GM19240 (cell line): ENCODE data around the gene SPINT2.

ENCODE experiments used
- DNase-seq: peaks from one replicate; pipeline ENCODE4 v3.0.0; 2011; ENCODE audit warnings: low spot score; ENCODE audit not compliant: insufficient read length

Gene SPINT2

DNA sequence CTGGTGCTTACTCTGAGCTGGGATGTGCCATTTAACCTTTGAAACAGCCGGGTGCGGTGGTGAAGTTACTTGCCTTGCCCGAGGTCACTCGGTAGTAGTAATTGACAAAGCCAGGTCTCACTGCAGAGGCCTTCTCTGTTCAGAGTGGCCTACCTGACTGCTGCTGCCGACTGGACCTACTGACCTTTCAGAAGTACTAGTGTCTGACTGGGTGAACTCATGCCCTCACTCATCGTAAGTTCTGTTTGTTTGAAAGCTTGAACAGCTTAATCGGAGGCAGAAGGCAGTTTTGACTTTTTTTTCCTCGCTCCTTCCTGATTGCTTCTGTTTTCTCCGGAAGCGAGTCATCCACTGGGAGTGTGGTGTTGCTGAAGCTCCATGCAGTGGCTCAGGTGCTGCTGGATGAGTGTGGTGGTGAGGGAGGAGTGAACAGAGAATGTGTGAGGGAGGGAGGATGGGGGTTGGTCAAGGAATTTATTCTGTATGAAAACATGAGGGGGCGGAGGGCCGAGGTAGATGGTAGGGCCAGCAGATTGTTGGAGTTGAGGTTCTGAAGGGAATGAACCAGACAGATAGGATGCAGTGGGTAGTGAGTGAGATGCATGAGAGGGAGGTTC, 2.7 kb downstream of the SPINT2 start:
- DNase-seq: no peak

DNA sequence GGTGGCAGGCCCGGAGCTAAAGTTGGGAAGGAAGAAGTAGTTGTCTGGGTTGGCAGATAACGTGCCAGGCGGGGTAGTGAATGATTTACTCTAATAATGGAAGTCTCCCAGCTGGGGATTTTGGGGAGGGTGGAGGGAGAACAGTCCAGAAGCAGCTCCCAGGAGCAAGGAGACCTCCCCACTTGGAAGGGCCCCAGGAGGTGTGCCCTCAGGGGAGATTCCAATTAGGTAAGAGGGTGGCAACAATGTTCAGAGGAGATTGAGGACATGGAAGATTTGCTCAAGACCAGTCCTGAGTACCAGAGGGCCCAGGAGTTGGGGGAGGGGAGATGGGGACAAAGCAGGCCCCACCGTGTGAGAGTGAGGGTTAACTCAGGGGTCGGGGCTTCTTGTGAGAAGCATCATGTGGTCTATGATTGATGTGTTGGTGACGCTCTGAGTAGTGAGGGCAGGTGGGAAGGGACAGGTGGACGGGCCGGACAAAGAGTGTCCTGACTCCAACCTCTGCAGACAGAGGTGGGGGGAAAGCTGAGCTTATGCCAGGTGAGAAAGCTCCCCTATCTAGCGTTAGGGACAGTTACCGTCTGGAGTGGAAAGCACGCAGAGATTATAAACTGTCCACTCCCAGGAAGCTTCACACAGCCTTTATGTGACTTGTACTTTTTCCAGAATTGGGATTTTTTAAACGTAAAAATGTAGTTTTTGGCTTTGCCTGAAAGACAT, 3.5 kb downstream of the SPINT2 start:
- no peak for DNase-seq

DNA sequence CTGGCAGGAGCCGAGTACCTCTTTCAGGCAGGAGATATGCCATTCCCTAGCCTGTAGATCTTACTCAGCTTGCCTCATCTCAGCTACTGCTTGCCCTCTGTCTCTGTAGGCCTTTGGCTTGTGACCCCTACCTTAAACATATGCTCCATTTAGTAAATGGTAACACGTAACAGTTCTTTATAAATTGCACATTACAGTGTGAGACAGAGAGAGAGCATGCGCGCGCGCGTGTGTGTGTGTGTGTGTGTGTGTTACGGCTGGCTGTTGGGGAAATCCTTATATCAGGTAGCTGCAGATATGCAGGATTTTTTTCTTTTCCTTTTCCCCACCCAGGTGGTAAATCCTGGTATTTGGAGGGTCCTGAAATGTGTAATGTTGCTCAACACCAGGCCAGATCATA, 4.2 kb downstream of the SPINT2 start:
- DNase-seq: no peak

DNA sequence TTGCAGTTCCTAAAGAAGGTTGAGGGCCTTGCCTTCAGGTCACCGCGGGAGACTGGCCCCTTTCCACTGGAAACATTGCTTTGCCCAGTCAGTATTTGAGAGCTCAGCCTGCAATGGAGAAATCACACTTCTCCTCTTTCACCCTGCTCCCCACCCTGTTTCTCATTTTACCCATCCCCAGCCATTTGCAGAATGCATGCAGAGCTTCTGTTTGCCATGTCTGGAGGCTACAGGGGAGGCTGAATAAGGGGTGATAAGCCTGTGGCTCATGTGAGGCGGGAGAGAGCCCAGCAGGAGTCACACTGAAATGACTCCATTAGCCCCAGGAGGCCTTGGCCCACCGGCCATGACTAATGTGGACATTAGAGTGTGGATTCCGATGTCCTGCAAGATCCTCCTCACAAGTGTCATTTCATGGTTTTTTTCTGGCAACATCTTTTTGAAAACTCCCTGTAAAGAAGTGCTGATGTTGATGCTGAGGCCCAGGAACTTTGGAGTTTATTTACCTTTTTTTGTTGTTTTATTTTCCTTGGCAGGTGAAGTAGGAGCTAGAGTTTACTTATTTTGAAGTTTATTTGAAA, 6.3 kb downstream of the SPINT2 start:
- no peak for DNase-seq

DNA sequence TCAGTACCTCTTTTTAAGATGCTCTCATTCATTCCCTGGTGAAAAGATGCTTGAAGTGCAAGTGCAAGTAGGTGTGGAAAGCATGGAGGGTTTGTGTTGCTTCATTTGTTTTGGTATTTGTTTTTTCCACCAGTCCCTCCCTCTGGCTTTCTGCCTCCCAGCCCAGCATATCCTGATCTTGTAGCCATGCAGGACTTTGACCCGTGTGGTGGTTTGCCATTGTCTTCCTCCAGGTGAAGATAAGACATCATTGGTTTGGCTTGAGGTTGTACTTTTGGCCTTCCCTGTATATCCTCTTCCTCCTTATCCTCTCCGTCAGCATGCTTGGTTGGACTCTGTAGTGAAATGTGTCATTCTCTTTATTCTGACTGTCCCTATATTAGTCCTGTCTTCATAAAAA, 9.1 kb downstream of the SPINT2 start:
- DNase-seq: no peak

DNA sequence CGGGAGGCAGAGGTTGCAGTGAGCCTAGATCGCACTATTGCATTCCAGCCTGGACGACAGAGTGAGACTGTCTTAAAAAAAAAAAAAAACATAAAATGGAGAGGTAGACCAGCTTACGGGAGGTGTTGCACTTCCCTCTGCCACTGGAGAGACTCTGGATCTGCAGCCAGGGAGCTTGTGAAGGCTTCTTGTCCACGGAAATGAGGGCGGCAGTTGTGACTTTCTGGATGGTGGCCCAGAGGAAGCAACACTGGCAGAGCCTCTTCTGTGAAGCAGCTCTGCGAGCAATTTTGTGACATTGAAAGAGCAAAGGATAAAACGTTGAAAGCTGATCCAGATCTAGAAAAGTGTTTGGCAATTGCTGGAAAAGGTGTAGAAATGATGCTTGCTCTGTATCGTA, 10.4 kb downstream of the SPINT2 start:
- no peak for DNase-seq

DNA sequence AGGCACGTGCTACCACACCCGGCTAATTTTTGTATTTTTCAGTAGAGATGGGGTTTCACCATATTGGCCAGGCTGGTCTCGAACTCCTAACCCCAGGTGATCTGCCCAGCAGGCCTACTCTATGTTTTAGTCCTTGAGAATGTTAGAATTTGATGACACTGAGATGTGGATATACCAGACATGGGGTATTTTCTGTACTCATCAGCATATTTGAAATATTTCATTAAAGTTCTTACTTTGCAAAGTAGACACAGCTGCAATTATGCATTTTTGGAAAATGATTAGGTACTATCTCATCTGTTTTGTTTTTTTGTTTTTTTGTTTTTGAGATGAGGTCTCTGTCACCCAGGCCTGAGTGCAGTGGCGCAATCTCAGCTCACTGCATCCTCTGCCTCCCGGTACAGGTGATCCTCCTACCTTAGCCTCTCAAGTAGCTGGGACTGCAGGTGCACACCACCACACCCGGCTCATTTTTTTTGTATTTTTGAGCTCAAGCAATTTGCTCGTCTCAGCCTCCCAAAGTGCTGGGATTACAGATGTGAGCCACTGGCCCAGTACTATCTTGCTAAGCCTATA, 12.7 kb downstream of the SPINT2 start:
- DNase-seq: no peak

DNA sequence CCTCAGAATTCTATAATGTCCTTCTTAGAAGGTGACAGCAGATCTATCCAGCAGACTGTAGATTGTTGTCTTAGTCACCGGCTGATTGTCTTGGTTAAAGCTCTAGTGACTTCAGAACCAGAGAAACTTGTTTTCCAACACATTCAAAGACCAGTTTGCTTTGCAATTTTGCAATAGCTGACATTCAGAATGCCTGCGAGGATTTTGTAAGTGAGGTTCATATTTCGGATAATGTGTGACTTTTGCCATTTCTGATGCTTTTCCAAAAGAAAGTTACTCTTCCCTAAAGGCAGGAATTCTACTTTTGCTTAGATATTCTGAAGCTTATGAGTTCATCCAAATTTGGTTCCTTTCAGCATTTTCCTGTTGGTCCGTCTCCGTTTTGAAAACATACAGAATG, 13.2 kb downstream of the SPINT2 start:
- no peak for DNase-seq

DNA sequence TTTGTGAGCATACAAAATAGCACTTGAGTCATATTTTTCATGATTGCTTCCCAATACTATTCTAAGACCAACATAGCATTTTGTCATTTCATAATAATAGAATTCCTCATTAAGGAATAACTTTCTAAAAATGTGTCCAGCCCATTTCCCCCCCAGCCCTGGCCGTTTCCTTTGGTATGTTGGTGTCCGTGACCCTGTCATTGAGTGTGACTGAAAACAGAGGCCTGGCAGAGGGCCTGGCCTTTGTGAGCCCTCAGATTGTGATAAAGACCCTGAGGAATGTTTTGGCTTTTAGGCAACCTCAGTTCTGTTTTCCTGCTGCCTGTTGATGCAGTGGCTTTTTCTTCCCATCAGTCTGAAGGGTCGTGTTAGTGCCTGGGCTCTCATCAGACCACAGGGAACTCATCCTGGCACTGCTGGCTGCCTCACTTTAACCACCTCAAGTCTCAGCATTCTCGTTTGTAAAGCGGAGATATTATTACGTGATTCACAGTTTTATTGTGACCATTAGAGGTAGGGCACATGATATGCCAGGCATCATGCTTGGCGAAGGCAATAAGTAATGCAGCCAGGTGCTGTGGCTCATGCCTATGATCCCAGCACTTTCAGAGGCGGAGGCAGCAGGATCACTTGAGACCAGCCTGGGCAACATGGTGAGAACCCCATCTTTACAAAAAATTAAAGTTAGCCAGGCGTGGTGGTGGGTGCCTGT, 13.8 kb downstream of the SPINT2 start:
- no peak for DNase-seq

DNA sequence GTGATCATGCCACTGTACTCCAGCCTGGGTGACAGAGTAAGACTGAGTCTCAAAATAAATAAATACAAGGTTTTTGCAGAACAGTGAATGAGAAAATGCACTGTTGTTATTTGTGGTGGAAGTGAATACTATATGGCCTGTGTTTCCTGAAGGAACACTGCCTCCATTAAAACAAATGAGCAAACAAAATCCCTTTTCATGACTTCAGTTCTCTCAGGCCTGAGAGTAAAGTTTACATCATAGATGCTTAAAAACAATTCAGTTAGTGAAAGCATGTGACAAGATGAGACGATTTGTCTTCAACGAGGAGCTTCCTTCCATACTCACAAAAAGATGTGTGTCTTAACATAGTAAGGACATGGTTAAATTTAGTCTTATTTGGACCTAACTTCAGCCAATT, 14.4 kb downstream of the SPINT2 start:
- no peak for DNase-seq

DNA sequence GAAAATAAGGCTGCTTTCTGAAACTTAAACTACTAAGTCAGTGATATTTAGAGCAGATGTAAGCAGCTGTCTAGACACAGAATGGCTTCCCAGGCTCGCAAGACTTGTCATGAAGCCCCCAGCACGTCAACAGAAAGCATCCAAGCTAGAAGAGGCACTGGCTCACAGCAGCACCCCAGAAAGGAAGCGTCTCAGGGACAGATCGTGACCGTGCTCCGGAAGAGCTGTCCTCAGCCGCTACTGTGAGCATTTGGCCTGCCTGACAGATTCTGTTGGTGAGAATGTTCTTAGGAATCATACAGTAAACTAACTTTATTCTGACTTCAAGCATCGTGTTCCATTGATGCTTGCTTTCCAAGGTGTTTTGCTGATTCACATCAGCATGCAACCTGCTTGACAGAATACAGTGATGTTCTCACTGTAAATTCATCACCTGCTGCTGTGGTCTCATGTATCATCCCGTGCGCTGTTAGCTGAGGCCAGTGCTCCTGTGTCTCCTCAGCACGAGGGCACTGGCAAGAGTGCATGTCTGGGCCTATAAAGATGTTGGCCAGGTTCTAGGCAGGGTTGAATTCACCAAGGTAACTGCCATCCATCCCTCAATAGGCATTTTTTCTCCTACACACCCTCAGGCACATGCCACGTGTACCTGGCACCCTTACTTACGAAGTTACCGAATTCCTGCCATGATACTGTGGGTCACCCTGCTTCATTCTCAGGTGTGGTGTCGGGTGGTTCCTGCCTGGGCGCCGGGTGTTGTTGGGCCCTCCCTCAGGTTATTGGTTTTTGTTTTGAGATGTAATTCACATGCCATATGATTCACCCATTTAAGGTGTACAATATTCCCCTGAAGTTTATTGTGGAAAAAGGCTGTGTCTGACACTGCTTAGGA, 15.9 kb downstream of the SPINT2 start:
- no peak for DNase-seq

DNA sequence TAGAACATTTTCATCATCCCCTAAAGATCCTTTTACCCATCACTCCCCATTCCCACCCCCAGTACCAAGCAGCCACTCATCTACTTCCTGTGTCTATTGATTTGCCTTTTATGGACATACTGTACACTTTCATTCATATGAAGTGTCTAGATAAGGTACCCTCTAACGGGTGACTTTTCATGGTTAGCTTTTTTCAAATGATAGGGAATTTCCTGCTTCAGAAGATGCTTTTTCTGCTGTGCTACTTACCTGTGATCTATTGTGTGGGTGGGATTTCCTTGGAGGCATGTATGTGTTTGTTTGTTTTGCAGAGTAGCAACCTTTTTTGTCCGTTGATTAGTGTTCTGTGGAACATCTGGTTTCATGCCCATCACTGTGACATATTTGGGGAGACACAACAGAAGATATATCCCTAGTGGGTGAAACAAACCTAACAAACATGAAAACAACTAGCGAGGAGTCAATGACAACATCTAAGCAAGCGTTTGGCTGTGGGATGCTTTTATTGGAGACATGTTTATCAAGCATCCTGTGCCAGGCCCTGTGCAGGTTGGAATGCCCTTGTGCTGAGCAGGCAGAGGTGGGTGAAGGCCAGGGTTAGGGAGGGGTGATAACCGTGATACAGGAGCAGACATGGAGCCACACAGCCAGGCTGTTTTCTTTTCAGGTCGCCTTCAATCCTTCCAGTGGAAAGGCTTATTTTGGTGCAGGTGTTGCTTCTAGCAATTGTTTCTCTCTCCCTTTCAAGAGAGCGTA, 17.6 kb downstream of the SPINT2 start:
- no peak for DNase-seq

DNA sequence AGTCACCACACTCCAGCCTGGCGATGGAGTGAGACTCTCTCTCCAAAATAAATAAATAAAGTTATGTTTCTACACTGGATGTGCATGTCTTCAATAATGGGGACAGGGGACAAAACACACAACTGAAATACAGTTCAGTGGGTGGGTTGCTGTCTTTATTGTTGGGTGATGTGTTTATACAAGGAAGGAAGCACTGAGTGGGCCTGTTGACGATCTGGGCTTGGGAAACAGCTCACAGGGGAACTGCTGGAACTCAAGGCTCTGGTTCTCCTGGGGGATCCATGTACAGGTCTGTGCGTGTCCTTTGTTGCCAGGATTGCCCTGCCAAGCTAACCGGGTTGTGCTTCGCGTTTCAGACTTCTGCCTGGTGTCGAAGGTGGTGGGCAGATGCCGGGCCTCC, 18.9 kb downstream of the SPINT2 start:
- no peak for DNase-seq

DNA sequence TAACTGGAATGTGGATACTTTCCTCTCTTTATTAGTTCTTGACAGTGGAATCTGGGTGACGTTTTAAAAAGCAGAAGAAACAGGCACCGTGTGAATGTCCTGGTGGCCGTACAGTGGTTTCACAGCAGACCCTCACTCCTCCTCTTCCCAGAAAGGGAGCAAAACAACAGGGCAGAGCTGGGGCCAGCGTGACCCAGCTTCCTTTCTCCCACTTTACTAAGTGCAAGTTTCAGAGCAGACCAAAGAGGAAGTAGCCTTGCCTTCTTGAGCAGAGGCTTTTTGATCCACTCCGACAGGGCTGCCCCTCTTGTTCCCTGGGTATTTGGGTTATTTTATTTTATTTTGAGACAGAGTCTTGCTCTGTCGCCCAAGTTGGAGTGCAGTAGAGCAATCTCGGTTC, 20.0 kb downstream of the SPINT2 start:
- no peak for DNase-seq

DNA sequence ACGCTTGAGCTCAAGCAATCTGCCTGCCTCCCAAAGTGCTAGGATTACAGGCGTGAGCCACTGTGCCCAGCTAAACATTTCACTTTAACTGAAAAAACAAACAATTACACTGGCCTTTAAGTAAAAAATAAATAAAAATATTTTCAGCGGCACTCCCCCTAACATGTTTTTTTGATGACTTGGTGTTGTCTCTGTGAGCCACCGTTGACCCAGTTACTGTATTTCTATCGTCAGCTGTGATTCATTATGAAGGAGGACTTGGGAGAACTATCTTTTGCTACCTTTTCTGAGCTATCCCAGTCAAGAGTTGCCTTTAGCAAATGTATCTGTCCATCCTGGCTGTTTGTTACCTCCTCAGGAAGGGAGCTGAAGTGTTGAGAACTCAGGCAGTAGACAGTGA, 21.2 kb downstream of the SPINT2 start:
- DNase-seq: no peak

DNA sequence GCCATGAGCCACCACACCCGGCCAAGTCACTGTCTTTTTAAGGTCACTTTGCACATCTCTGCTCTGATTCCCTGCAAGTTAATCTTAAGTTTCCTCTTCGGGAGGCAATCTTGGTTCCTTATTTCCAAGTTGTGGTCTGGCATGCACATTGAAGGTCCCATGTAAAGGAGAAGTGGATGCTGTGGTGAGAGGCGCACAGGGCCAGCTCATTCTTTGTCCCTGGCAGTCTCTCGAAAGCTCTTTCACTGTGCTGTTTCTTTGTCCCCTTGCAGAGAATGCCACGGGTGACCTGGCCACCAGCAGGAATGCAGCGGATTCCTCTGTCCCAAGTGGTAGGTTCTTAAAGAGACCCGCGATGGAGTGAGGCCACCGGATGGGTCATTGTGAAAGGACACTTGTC, 23.2 kb downstream of the SPINT2 start:
- no peak for DNase-seq

DNA sequence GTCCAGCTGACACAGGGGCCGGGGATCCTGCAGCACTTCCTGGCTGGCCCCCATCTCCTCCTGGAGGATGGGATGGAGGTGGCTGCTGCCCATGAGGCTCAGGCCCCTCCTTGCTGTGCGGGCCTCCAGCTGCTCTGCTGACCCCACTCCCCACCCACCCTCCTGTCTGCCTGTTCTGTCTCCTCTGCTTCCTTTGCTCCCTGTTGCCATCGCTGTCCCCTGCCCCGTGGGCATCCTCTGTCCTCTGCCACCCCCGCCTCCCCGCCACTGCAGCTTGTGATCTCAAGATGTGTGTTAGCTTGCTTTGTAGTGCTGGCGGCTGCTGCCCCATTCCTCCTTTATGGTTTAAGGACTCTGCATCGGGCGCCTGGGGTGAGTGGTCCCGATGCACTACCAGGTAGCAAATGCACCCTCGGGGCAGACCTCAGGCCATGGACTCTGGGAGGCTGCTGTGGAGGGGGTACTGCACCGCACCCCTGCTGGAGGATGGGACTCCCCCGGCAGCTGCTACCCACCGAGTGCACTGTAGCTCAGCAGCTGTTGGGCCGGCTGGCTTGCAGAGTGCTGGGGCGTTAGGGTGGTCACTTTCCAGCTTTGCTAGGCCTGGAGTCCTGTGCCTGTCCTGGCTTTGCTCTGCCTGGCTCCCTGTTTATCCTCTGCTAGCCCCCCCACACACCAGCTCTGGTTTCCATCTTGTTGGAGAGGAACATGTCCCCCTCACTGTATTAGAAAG, 23.9 kb downstream of the SPINT2 start:
- no peak for DNase-seq

DNA sequence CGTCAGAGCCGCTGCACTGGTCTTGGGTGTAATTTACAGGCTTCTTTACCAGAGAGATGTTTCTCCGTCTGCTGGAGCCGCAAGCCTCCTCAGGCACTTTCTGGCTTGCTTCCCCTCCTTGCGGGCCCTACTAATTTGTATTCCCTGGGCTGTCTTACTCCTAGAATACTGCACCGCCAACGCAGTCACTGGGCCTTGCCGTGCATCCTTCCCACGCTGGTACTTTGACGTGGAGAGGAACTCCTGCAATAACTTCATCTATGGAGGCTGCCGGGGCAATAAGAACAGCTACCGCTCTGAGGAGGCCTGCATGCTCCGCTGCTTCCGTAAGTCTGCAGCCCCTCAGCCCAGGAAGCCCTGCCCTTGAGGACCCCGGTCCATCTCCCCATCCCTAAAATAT, 25.6 kb downstream of the SPINT2 start:
- DNase-seq: no peak

DNA sequence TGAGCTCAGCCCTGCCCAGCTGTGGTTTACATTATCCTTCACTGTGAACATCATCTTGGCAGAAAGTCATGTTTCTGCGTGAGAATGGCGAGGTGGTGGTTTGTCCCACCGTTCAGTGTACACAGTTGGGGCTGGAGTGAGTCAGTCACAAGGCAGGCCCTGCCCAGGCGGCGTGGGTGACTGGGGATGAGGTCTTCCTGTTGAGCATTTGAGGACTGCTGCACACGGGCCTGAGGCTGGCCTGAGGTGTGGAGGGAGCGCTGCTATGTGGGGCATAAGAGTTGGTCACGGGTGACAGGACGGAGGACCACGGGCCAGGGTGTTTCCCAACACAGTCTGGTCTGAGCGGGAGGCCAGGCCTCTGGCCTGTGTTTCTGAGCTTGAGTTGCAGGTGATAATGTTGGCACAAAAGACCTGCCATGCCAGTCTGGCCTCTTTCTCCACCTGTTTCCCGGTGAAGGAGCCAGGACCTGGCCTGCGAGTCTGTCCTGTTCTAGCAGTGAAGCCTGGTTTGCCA, 26.3 kb downstream of the SPINT2 start:
- no peak for DNase-seq
